NCI-H524 (cell line): ENCODE data around the gene UGT1A6.
"Not testable (repeated sequence)": the region's sequence is repeated elsewhere in the genome, so short reads cannot be mapped to it uniquely, and the experiment has no call there.

Source experiments
- DNase-seq, 2 experiments: peaks; one replicate each; lab custom pipeline; 2025; lab: John Stamatoyannopoulos, UW

Gene UGT1A6

DNA sequence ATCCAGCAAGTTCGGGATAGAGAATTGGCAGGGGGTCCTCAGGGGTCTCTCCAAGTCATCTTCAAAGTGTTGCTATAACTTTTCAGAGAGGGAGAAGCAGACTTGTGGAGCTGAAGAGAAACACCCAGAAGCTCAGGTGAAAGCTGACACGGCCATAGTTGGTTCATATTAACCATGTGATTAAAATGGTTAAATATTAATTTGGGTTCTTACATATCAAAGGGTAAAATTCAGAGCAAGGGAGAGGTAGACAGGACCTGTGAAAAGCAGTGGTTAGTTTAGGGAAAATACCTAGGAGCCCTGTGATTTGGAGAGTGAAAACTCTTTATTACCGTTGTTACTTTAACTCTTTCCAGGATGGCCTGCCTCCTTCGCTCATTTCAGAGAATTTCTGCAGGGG lies at the start of gene UGT1A6:
TSS of gene UGT1A6 (plus strand) at position 243 of the 400 bp plus-strand sequence. CDS start at position 358, 115 bp downstream.
- DNase-seq, result no peak

DNA sequence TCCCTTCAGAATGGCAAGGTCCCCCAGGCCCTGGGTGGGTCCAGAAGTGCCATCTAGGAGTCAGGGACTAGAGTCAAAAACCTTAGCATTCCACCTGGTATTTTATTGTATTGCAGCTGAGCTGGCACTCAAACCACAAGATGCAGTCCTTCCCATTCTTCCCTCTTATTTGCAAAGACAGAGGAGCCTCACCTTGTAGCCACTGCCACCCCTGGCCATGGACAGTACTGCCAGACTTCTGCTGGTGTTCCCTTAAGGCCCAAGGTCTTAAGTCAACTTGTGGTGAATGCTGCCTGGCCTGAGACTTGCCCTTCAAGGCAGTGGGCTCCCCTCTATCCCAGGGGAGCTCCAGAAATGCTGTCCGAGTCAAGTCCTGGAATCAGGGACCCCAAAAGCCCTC lies 49.6 kb upstream of the UGT1A6 start:
- DNase-seq, result peak in 1 of 2 experiments; percentile 2

DNA sequence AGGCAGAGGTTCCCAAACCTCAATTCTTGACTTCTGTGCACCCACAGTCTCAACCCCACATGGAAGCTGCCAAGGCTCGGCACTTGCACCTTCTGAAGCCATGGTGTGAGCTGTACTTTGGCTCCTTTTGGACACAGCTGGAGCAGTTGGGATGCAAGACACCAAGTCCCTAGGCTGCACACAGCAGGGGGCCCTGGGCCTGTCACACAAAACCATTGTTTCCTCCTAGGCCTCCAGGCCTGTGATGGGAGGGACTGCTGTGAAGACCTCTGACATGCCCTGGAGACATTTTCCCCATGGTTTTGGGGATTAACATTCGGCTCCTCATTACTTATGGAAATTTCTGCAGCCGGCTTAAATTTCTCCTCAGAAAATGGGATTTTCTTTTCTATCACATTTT lies 46.7 kb upstream of the UGT1A6 start:
- not testable (repeated sequence) for DNase-seq

DNA sequence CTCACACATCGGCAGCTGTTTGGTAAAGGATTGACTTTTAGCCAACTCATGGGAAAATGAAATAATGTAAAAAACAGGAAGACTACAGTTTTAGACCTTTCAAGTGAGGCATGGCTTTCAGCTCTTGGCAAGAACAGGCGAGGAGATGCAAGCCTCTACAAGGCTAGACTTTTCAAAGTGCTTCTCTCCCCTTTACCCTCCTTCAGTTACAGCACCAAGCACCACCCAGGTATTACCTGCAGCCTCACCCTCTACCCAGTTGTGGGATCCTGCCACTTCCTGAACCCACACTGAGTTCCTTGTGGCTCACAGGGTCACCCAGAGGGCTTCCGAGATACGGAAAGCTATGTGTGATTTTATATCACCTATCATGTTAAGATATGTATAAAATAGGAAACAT lies 41.7 kb upstream of the UGT1A6 start:
- no peak for DNase-seq

DNA sequence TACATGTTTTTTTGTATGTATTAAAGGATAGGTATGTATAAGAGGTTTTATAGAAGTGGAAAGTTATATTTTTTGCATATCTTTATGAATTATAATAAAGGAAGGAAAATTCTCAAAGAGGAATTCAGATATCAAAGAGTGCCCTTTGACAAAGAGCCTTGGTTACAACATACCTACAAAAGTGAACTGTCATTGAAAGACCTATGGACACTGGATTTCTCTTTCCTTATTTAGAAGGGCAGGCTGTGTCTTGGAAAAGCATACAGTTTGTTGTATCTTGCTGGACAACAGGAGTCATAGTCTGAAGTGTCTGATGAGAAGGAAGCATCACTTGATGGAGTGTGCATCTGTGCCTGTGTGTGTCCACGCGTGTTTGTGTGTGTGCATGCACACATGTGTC lies 41.3 kb upstream of the UGT1A6 start:
- DNase-seq, result no peak

- no peak for DNase-seq
Observed at GRCh38 chr2:233654501-233654900, 38.2 kb upstream of the UGT1A6 start.

GRCh38 chr2:233655043-233655442 lies 37.6 kb upstream of the UGT1A6 start:
- DNase-seq, result no peak

GRCh38 chr2:233655943-233656342 lies 36.7 kb upstream of the UGT1A6 start:
- not testable (repeated sequence) for DNase-seq

- no peak for DNase-seq
Observed at GRCh38 chr2:233656443-233656842, 36.2 kb upstream of the UGT1A6 start.

DNA sequence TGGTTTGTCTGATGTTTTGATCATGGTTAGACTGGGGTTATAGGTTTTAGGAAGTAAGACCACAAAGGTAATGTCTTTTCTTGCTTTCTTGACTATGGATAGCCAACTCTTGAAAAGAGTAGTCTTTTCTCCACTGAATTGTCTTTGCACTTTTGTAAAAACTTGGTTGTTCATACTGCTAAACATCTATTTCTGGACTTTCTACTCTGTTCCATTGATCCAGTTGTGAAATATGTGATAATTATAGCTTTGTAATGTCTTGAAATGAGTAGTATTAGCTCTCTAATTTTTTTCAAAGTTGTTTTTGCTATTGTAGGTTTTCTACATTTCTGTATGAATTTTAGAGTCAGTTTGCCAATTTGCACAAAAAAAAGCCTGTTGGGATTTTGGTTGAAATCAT lies 34.1 kb upstream of the UGT1A6 start:
- DNase-seq, result no peak

DNA sequence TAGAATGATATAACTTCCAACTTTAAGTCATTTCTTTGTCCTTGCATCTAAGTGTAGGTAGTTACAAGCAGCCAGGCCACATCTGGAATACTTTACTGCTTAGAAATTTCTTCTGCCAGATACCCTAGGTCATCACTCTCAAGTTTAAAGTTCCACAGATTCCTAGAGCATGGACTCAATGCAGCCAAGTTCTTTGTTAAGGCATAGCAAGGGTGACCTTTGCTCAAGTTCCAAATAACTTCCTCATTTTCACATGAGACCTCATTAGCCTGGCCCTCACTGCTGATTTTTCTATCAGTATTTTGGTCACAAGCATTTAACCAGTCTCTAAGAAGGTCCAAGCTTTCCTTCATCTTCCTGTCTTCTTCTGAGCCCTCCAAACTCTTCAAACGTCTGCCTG lies 28.8 kb upstream of the UGT1A6 start:
- DNase-seq, result no peak

GRCh38 chr2:233668605-233669260 lies 24.0 kb upstream of the UGT1A6 start:
- DNase-seq, result no peak

GRCh38 chr2:233671290-233672161 lies 21.2 kb upstream of the UGT1A6 start, which contains the start of gene UGT1A9:
TSS of gene UGT1A9 (plus strand) at chr2:233671898. CDS start at chr2:233671935, 37 bp downstream.
- no peak for DNase-seq

DNA sequence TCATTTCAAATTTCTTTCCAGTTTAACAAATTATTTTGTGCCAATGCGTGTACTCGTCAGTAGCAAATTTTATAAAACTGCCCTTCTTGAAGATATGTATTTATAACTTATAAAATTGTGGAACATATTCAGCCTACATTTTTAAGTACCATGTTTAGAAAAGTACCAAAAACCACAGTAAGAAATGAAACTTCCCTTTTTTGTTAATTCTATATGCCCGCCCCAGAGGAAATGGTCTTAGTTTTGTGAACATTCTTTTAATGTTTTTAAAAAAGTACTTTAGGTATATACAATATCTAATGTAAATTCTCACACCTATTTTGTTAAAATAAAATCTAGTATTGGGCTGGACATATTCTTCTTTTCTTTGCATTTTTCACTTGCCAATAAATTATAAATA lies 19.8 kb upstream of the UGT1A6 start:
- no peak for DNase-seq

- no peak for DNase-seq
Observed at GRCh38 chr2:233673896-233674295, 18.8 kb upstream of the UGT1A6 start.

GRCh38 chr2:233674314-233674713 lies 18.4 kb upstream of the UGT1A6 start:
- DNase-seq, result no peak

- peak; percentile 70 to 86 for DNase-seq
Observed at GRCh38 chr2:233674995-233675394, 17.7 kb upstream of the UGT1A6 start.

DNA sequence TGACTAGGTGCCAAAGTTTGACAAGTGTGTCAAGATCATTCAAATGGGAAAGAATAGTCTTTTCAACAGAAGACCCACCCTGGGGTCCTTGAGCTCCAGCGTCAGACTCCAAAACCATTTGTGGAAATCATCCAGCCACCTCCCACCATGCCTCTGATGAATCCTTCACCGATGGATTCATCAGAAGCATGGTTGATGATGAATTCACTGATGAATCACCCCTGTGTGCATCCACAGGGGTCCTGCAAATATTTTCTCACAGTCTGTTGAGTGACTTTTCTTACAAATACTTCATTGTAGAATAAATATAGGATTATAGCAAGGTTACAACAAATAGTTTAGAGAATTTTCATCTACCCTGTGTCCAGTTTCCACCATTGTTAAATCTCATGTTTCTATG lies 16.6 kb upstream of the UGT1A6 start:
- no peak for DNase-seq

- DNase-seq, result no peak
Observed at GRCh38 chr2:233679196-233679595, 13.5 kb upstream of the UGT1A6 start.

DNA sequence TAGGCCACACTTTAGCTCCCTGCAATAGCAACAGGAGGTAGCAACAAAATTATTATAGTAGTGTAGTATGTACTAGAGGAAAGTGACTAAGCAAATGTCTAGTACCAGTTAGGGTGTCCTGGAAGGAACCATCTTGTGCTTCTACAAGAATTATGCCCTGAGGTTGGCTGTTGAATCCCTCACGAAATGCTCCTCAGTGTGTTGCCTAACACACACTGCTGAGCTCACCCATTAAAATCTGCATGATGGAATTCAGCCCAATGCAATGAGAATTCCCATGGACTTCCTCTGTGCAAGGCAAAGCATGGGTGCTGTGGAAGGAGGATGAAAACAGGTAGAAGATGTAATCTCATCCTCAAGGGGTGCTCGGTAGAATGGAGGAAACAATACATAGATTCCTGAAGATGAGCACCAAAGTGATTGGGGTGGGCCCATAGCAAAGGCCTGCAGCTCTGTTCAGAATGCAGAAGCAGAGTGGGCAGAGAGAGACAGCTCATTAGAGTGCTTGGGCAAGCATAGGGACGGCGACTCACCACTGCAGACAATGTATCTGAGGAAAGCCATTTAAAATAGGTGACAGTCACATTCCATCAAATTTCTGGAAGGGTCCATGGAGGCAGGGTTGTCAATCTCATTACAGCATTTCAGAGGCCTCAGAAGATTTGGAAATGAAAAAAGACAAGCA lies 12.2 kb upstream of the UGT1A6 start:
- DNase-seq, result no peak

GRCh38 chr2:233681521-233682099 lies 11.1 kb upstream of the UGT1A6 start, which contains the start of gene UGT1A7:
TSS of gene UGT1A7 (plus strand) at chr2:233681901. CDS start at chr2:233681938, 37 bp downstream.
- no peak for DNase-seq

DNA sequence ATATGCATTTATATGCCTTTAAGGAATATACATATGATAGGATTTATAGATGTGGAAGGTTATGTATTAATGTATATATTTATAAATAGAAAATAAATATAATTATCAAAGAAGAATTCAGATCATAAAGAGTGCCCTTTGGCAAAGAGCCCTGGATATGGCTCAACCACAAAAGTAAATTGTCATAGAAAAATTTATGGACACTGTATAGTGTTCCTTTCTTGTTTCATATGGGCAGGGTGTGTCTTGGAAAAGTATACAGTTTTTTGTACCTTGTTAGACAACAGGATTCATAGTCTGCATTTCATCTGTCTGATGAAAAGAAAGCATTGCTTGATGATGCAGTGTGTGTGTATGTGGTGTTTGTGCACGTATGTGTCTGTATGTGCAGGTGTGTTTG lies 8.1 kb upstream of the UGT1A6 start:
- DNase-seq, result no peak
